HepG2 (cell line): ENCODE results near the gene CDCP2. TPM values are rescaled to one million over a fixed set of nuclear protein-coding genes. Genes with fewer than 3 reads are reported as not detected.

Experiments used
- AGO2 ChIP-seq: fragments of 200-400 bp; formaldehyde crosslinking; optimal IDR thresholded peaks from 2 replicates; pipeline ENCODE3; 2017; ENCODE audit warnings: mild to moderate bottlenecking, low read depth, low read length, moderate library complexity
- ARID2 ChIP-seq: sonication (generic); formaldehyde crosslinking; IDR thresholded peaks from 2 replicates; pipeline ENCODE4 v1.8.1; 2022; ENCODE audit warnings: mild to moderate bottlenecking, missing genetic modification reagents, borderline replicate concordance
- DNMT3B ChIP-seq: conservative IDR thresholded peaks from 2 replicates; pipeline ENCODE4 v1.6.1; 2016; ENCODE audit warnings: missing biosample characterization, control low read depth
- ELF4 ChIP-seq: sonication (generic); formaldehyde crosslinking; IDR thresholded peaks from 2 replicates; pipeline ENCODE4 v1.5.0; 2020; ENCODE audit warnings: missing genetic modification reagents, mild to moderate bottlenecking, moderate library complexity, borderline replicate concordance
- MED13 ChIP-seq: sonication (generic); formaldehyde crosslinking; IDR thresholded peaks from 2 replicates; pipeline ENCODE4 v1.5.0; 2020; ENCODE audit warnings: missing genetic modification reagents
- REL ChIP-seq: sonication (generic); formaldehyde crosslinking; conservative IDR thresholded peaks from 2 replicates; pipeline ENCODE4 v1.8.0; 2022; ENCODE audit warnings: mild to moderate bottlenecking, missing genetic modification reagents, moderate library complexity
- TEAD3 ChIP-seq: optimal IDR thresholded peaks from 2 replicates; pipeline ENCODE3; 2016; ENCODE audit warnings: borderline replicate concordance
- ZNF329 ChIP-seq: sonication (generic); formaldehyde crosslinking; IDR thresholded peaks from 2 replicates; pipeline ENCODE4 v1.9.0; 2021; ENCODE audit warnings: low read depth, mild to moderate bottlenecking, missing genetic modification reagents
- ZNF33B ChIP-seq: sonication (generic); formaldehyde crosslinking; IDR thresholded peaks from 2 replicates; pipeline ENCODE4 v1.5.1; 2020; ENCODE audit warnings: mild to moderate bottlenecking, missing genetic modification reagents
- ZNF496 ChIP-seq: sonication (generic); formaldehyde crosslinking; IDR thresholded peaks from 2 replicates; pipeline ENCODE4 v1.8.1; 2023; ENCODE audit warnings: mild to moderate bottlenecking, moderate library complexity, missing genetic modification reagents; ENCODE audit not compliant: insufficient replicate concordance
- ZNF501 ChIP-seq: sonication (generic); formaldehyde crosslinking; IDR thresholded peaks from 2 replicates; pipeline ENCODE4 v1.5.1; 2020; ENCODE audit warnings: mild to moderate bottlenecking, moderate library complexity, missing genetic modification reagents
- ZNF616 ChIP-seq: sonication (generic); formaldehyde crosslinking; IDR thresholded peaks from 2 replicates; pipeline ENCODE4 v1.5.0; 2020; ENCODE audit warnings: low read depth, mild to moderate bottlenecking, missing genetic modification reagents
- ZNF672 ChIP-seq: sonication (generic); formaldehyde crosslinking; IDR thresholded peaks from 2 replicates; pipeline ENCODE4 v1.8.1; 2022; ENCODE audit warnings: missing genetic modification reagents
- ZNF7 ChIP-seq: IDR thresholded peaks from 2 replicates; pipeline ENCODE4 v1.6.1; 2016; ENCODE audit warnings: missing biosample characterization, missing genetic modification reagents
- ZNF839 ChIP-seq: sonication (generic); formaldehyde crosslinking; IDR thresholded peaks from 2 replicates; pipeline ENCODE4 v1.4.0; 2020; ENCODE audit warnings: missing genetic modification reagents, mild to moderate bottlenecking, borderline replicate concordance
- ZNF883 ChIP-seq: sonication (generic); formaldehyde crosslinking; IDR thresholded peaks from 2 replicates; pipeline ENCODE4 v1.5.1; 2020; ENCODE audit warnings: mild to moderate bottlenecking, missing genetic modification reagents; ENCODE audit errors: not compliant biosample characterization
- polyA plus RNA-seq, 8 experiments: library from polyadenylated mRNA; depleted of rRNA in 3 of 8; stranded (reverse) in 7 of 8; unstranded in 1 of 8; fragments of >200 nt; fragmentation: Illumina TruSeq in 4 of 8; extraction: Trizol in 4 of 8; gene quantifications; 2 replicates each; pipeline versions ENCODE4 v1.2.1 to v1.2.3, GENCODE V29; 2011 to 2016; ENCODE audit warnings: low read depth in 4 of 8, missing spikeins in 1 of 8, mixed read lengths in 1 of 8; ENCODE audit not compliant: insufficient read depth in 1 of 8
- total RNA-seq, 5 experiments: library from RNA; depleted of rRNA; stranded (reverse); fragments of >200 nt; fragmentation: Illumina TruSeq; extraction: Trizol; gene quantifications; 2 replicates each; pipeline ENCODE4 v1.2.3, GENCODE V29; 2016; ENCODE audit warnings: low read depth in 1 of 5
- TF ChIP-seq, protein P1 (sequence below): IDR thresholded peaks from 2 replicates; pipeline ENCODE4 v1.6.1; 2016; ENCODE audit warnings: control low read depth
- TF ChIP-seq, protein P2 (sequence below): sonication (generic); formaldehyde crosslinking; IDR thresholded peaks from 2 replicates; pipeline ENCODE4 v1.4.0; 2020; ENCODE audit warnings: missing genetic modification reagents, borderline replicate concordance
- TF ChIP-seq, protein P3 (sequence below): sonication (generic); formaldehyde crosslinking; conservative IDR thresholded peaks from 2 replicates; pipeline ENCODE4 v1.4.0; 2020; ENCODE audit warnings: mild to moderate bottlenecking, missing genetic modification reagents, moderate library complexity
- TF ChIP-seq, protein P4 (sequence below): conservative IDR thresholded peaks from 2 replicates; pipeline ENCODE4 v1.6.1; 2018; ENCODE audit warnings: missing genetic modification reagents

Gene CDCP2
- total and polyA plus RNA-seq, 2 of the 13 experiments (the other 11 are each of a cell fraction or from before 2014, with no cell fraction given): not detected

DNA sequence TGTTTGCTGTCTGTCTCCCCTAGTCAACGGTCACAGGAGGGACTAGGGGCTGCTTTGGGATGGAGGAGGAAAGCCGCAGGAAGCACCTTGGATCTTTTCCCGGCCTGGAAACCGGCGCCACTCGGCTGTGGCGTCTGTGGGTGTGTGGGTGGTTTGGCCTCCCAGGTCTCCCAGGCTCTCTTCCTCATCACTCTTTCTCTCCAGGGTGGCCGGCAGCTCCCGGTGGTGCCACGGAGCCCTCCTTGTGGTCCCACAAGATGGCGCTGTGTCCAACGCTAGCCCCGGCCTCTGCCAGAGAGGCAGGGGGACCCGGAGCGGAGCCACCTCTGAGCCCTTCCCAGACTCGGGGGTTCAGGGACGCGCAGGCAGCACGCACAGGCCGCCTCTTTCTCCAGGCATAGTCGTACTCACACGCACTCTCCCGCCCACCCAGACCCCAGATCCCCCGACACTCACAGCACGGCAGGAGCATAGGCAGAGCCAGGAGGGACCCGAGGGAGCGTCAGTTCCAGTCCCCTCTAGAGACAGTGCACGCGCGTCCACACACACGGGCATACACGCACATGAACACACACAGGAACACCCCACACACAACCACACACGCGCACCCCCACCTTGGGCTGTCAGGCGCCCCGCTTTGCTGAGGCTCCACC is 31.2 kb downstream of the CDCP2 start (continued):
- TF ChIP-seq, protein P1, sequence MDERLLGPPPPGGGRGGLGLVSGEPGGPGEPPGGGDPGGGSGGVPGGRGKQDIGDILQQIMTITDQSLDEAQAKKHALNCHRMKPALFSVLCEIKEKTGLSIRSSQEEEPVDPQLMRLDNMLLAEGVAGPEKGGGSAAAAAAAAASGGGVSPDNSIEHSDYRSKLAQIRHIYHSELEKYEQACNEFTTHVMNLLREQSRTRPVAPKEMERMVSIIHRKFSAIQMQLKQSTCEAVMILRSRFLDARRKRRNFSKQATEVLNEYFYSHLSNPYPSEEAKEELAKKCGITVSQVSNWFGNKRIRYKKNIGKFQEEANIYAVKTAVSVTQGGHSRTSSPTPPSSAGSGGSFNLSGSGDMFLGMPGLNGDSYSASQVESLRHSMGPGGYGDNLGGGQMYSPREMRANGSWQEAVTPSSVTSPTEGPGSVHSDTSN (CRISPR knock-in tag): no peak
- TF ChIP-seq ZNF33B (CRISPR knock-in tag) (no peak), ZNF496 (CRISPR knock-in tag) (no peak), DNMT3B (CRISPR knock-in tag) (no peak), ZNF501 (CRISPR knock-in tag) (no peak), ELF4 (CRISPR knock-in tag) (no peak), REL (CRISPR knock-in tag) (no peak), ZNF839 (CRISPR knock-in tag) (no peak), ZNF672 (CRISPR knock-in tag) (no peak), ZNF883 (CRISPR knock-in tag) (no peak), ZNF616 (CRISPR knock-in tag) (no peak), MED13 (CRISPR knock-in tag) (no peak), ARID2 (CRISPR knock-in tag) (no peak), TEAD3 (no peak), ZNF7 (no peak), AGO2 (no peak), ZNF329 (CRISPR knock-in tag) (no peak)
- TF ChIP-seq, protein P2, sequence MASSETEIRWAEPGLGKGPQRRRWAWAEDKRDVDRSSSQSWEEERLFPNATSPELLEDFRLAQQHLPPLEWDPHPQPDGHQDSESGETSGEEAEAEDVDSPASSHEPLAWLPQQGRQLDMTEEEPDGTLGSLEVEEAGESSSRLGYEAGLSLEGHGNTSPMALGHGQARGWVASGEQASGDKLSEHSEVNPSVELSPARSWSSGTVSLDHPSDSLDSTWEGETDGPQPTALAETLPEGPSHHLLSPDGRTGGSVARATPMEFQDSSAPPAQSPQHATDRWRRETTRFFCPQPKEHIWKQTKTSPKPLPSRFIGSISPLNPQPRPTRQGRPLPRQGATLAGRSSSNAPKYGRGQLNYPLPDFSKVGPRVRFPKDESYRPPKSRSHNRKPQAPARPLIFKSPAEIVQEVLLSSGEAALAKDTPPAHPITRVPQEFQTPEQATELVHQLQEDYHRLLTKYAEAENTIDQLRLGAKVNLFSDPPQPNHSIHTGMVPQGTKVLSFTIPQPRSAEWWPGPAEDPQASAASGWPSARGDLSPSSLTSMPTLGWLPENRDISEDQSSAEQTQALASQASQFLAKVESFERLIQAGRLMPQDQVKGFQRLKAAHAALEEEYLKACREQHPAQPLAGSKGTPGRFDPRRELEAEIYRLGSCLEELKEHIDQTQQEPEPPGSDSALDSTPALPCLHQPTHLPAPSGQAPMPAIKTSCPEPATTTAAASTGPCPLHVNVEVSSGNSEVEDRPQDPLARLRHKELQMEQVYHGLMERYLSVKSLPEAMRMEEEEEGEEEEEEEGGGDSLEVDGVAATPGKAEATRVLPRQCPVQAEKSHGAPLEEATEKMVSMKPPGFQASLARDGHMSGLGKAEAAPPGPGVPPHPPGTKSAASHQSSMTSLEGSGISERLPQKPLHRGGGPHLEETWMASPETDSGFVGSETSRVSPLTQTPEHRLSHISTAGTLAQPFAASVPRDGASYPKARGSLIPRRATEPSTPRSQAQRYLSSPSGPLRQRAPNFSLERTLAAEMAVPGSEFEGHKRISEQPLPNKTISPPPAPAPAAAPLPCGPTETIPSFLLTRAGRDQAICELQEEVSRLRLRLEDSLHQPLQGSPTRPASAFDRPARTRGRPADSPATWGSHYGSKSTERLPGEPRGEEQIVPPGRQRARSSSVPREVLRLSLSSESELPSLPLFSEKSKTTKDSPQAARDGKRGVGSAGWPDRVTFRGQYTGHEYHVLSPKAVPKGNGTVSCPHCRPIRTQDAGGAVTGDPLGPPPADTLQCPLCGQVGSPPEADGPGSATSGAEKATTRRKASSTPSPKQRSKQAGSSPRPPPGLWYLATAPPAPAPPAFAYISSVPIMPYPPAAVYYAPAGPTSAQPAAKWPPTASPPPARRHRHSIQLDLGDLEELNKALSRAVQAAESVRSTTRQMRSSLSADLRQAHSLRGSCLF: no peak
- TF ChIP-seq, protein P3, sequence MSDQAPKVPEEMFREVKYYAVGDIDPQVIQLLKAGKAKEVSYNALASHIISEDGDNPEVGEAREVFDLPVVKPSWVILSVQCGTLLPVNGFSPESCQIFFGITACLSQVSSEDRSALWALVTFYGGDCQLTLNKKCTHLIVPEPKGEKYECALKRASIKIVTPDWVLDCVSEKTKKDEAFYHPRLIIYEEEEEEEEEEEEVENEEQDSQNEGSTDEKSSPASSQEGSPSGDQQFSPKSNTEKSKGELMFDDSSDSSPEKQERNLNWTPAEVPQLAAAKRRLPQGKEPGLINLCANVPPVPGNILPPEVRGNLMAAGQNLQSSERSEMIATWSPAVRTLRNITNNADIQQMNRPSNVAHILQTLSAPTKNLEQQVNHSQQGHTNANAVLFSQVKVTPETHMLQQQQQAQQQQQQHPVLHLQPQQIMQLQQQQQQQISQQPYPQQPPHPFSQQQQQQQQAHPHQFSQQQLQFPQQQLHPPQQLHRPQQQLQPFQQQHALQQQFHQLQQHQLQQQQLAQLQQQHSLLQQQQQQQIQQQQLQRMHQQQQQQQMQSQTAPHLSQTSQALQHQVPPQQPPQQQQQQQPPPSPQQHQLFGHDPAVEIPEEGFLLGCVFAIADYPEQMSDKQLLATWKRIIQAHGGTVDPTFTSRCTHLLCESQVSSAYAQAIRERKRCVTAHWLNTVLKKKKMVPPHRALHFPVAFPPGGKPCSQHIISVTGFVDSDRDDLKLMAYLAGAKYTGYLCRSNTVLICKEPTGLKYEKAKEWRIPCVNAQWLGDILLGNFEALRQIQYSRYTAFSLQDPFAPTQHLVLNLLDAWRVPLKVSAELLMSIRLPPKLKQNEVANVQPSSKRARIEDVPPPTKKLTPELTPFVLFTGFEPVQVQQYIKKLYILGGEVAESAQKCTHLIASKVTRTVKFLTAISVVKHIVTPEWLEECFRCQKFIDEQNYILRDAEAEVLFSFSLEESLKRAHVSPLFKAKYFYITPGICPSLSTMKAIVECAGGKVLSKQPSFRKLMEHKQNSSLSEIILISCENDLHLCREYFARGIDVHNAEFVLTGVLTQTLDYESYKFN (CRISPR knock-in tag): no peak; the same call in 1 of the 2 replicates
- TF ChIP-seq, protein P4, sequence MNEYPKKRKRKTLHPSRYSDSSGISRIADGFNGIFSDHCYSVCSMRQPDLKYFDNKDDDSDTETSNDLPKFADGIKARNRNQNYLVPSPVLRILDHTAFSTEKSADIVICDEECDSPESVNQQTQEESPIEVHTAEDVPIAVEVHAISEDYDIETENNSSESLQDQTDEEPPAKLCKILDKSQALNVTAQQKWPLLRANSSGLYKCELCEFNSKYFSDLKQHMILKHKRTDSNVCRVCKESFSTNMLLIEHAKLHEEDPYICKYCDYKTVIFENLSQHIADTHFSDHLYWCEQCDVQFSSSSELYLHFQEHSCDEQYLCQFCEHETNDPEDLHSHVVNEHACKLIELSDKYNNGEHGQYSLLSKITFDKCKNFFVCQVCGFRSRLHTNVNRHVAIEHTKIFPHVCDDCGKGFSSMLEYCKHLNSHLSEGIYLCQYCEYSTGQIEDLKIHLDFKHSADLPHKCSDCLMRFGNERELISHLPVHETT (CRISPR knock-in tag): no peak
